GM06990 (cell line): ENCODE results near the gene GIPC2.

Experiments used
- DNase-seq: peaks from one replicate; pipeline ENCODE4 v3.0.0-alpha.2; 2011; ENCODE audit not compliant: insufficient read length; ENCODE audit errors: extremely low read depth
- H3K27me3 ChIP-seq: replicated peaks from 2 replicates; pipeline ENCODE4 v1.6.0; 2011; ENCODE audit warnings: low read length; ENCODE audit not compliant: control insufficient read depth, insufficient read depth
- H3K36me3 ChIP-seq: 2 replicates; pipeline ENCODE4 v1.5.1; 2011; ENCODE audit warnings: low read length; ENCODE audit not compliant: control insufficient read depth, insufficient read depth
- H3K4me3 ChIP-seq: replicated peaks from 2 replicates; pipeline ENCODE4 v1.5.1; 2011; ENCODE audit warnings: low read depth, mild to moderate bottlenecking, control low read depth, low read length
- TF ChIP-seq, protein P1 (sequence below): IDR thresholded peaks from 2 replicates; pipeline ENCODE4 v1.5.1; 2011; ENCODE audit warnings: low read length, control low read depth, mild to moderate bottlenecking, inconsistent platforms; ENCODE audit not compliant: insufficient read depth, poor library complexity, severe bottlenecking

The GIPC2 gene

GRCh38 chr1:78054559-78054958 lies 8.8 kb downstream of the GIPC2 start:
- DNase-seq: no peak
- H3K27me3 ChIP-seq: no peaks in the 10 kb centered on the region
- TF ChIP-seq, protein P1, sequence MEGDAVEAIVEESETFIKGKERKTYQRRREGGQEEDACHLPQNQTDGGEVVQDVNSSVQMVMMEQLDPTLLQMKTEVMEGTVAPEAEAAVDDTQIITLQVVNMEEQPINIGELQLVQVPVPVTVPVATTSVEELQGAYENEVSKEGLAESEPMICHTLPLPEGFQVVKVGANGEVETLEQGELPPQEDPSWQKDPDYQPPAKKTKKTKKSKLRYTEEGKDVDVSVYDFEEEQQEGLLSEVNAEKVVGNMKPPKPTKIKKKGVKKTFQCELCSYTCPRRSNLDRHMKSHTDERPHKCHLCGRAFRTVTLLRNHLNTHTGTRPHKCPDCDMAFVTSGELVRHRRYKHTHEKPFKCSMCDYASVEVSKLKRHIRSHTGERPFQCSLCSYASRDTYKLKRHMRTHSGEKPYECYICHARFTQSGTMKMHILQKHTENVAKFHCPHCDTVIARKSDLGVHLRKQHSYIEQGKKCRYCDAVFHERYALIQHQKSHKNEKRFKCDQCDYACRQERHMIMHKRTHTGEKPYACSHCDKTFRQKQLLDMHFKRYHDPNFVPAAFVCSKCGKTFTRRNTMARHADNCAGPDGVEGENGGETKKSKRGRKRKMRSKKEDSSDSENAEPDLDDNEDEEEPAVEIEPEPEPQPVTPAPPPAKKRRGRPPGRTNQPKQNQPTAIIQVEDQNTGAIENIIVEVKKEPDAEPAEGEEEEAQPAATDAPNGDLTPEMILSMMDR: no peak
- H3K36me3 ChIP-seq: no peaks in the 10 kb centered on the region
- no peak overlapping the region for H3K4me3 ChIP-seq

DNA sequence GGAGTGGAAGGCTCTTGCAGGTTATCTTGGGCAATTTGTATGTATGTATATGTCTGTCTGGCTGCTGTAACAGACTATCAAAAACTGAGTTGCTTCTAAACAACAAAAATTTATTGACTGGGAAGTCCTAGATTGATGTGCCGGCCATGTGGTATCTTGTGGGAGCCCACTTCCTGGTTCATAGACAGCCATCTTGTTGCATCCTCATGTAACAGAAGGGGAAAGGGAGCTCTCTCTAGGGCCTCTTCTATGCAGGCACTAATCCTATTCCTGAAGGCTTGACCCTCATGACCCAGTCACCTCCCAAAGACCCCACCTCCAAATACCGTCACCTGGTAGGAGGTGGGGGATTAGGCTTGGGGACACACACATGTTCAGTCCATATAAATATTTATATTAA lies 9.2 kb downstream of the GIPC2 start:
- TF ChIP-seq, protein P1: no peak
- Histone ChIP-seq H3K4me3 (no peak overlapping the region), H3K27me3 (no peaks in the 10 kb centered on the region), H3K36me3 (no peaks in the 10 kb centered on the region)
- no peak for DNase-seq

GRCh38 chr1:78055565-78056132 lies 9.9 kb downstream of the GIPC2 start:
- no peak for DNase-seq
- TF ChIP-seq, protein P1: no peak
- no peaks in the 10 kb centered on the region for H3K36me3 ChIP-seq
- no peaks in the 10 kb centered on the region for H3K27me3 ChIP-seq
- no peak overlapping the region for H3K4me3 ChIP-seq

- TF ChIP-seq, protein P1: no peak
- Histone ChIP-seq H3K36me3 (no peaks in the 10 kb centered on the region), H3K27me3 (no peaks in the 10 kb centered on the region), H3K4me3 (no peak overlapping the region)
- no peak for DNase-seq
Measured at GRCh38 chr1:78058670-78059069, 12.9 kb downstream of the GIPC2 start.

DNA sequence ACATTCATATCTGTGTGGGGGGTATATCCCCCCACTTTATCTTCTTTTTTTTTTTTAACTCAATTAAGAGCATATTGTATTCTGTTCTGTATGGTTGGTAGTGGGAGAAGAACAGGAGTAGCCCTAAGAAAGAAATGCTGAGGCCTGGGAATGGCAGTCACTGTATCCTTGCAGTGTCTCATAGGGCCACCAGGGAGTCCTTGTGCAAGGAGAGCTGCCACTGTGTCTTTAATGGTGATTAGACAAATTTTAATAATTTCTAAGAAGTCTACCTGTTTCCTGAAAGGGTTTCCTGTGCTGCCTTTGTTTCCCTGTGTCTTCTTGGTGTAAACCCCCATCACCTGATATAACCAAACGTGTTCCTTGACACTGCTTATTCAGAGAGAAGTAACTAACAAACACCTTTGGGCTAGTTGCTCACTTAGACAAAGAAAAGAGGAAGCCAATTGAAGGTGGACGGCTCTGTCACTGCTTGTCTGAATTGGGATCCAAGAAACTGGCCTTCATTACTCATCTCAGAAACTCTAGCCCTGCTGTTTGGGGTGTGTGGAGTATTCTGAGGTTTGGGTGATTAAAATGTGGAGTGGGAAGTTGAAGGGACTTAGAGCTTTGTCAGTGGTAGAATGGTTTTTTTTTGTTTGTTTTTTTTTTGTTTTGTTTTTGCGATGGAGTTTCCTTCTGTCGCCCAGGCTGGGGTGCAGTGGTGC lies 15.2 kb downstream of the GIPC2 start:
- DNase-seq: peak; percentile 36
- Histone ChIP-seq H3K36me3 (no peaks in the 10 kb centered on the region), H3K27me3 (no peaks in the 10 kb centered on the region), H3K4me3 (no peak overlapping the region)
- TF ChIP-seq, protein P1: peak; percentile 12
